ENCODE data around the gene EIF2B1. TPM values are rescaled to one million over a fixed set of nuclear protein-coding genes. Genes with fewer than 3 reads are reported as not detected.

Gene EIF2B1
- total and polyA plus RNA-seq, 9 of the 15 experiments (the other 6 are each of a cell fraction or from before 2014, with no cell fraction given): 35.7 to 195 (median 67.8) TPM

GRCh38 chr12:123634142-123634561 is 666 bp upstream of the EIF2B1 start (continued):
- no peak for TF ChIP-seq AFF1 (IDR thresholded peaks at IDR 0.05; ENCODE audit: low read depth in 1 of 2, partially characterized antibody in 2 of 2)
- TF ChIP-seq YY1 (IDR thresholded peaks at IDR 0.05; ENCODE audit: borderline replicate concordance in 1 of 3, control insufficient read depth in 1 of 3, extremely low read depth in 1 of 3, insufficient read depth in 3 of 3, insufficient read length in 1 of 3, insufficient replicate concordance in 2 of 3, low read depth in 1 of 3, low read length in 2 of 3): peak in 2 of 3 experiments; percentile 59 to 82
- TF ChIP-seq RBM34 (IDR thresholded peaks at IDR 0.05; ENCODE audit: borderline replicate concordance, insufficient read depth, low read length): no peak
- peak in 1 of 2 experiments; percentile 78 for TF ChIP-seq E2F6 (IDR thresholded peaks at IDR 0.05; ENCODE audit: borderline replicate concordance in 1 of 2, extremely low read depth in 1 of 2, insufficient read depth in 1 of 2, insufficient read length in 1 of 2, low read depth in 1 of 2, low read length in 1 of 2, poor library complexity in 1 of 2, severe bottlenecking in 1 of 2)
- TF ChIP-seq BCOR (IDR thresholded peaks at IDR 0.05): peak; percentile 50; the same call in 1 of the 2 replicates
- TF ChIP-seq ZNF431 (CRISPR knock-in tag; IDR thresholded peaks at IDR 0.05): peak; percentile 29; the same call in 1 of the 2 replicates
- TF ChIP-seq CBX2 (IDR thresholded peaks at IDR 0.05; ENCODE audit: insufficient read depth, low read length, poor library complexity, severe bottlenecking): no peak
- no peak for TF ChIP-seq CHD1 (IDR thresholded peaks at IDR 0.05; ENCODE audit: low read length)
- TF ChIP-seq ZNF121 (CRISPR knock-in tag; conservative IDR thresholded peaks at IDR 0.05): peak; percentile 84
- TF ChIP-seq CEBPG (CRISPR knock-in tag; IDR thresholded peaks at IDR 0.05): no peak
- peak; percentile 37 to 48; a peak in 2 of 4 replicates for TF ChIP-seq CEBPG (tag; conservative IDR thresholded peaks at IDR 0.05 in 1 of 2, IDR thresholded peaks at IDR 0.05 in 1 of 2)
- TF ChIP-seq FOXP1 (CRISPR knock-in tag; IDR thresholded peaks at IDR 0.05): no peak
- TF ChIP-seq ARID3B (CRISPR knock-in tag; IDR thresholded peaks at IDR 0.05; ENCODE audit: borderline replicate concordance): no peak
- TF ChIP-seq ZNF609 (CRISPR knock-in tag; IDR thresholded peaks at IDR 0.05; ENCODE audit: borderline replicate concordance): 0 out of 2 replicates have a peak, but pooled peaks have one; percentile 51
